Sigmoid colon (tissue), 7 donors: ENCODE results near the gene CLDN7. TPM values are rescaled to one million over a fixed set of nuclear protein-coding genes. Genes with fewer than 3 reads are reported as not detected.

Source experiments
- DNase-seq: peaks from one replicate; pipeline ENCODE4 v3.0.0-alpha.2; 2019
- H3K27ac ChIP-seq, 4 donors: fragments of 200-600 bp; sonication (generic); one replicate each; pipeline ENCODE4 v1.5.1; 2016 to 2019; ENCODE audit warnings: mild to moderate bottlenecking in 1 of 4
- H3K27me3 ChIP-seq, 3 donors: fragments of 200-600 bp; sonication (generic); one replicate each; pipeline ENCODE4 v1.5.1; 2019; ENCODE audit warnings: mild to moderate bottlenecking in 1 of 3
- H3K36me3 ChIP-seq, 4 donors: fragments of 200-600 bp; sonication (generic); one replicate each; pipeline ENCODE4 v1.5.1; 2016 to 2019
- H3K4me1 ChIP-seq, 4 donors: fragments of 200-600 bp; sonication (generic); one replicate each; pipeline ENCODE4 v1.5.1; 2017 to 2019
- H3K4me3 ChIP-seq, 4 donors: fragments of 200-600 bp; sonication (generic); one replicate each; pipeline ENCODE4 v1.5.1; 2017 to 2019; ENCODE audit warnings: mild to moderate bottlenecking in 2 of 4, moderate library complexity in 1 of 4
- H3K9me3 ChIP-seq, 4 donors: fragments of 200-600 bp in 3 of 4; sonication (generic) in 3 of 4; one replicate each; pipeline versions ENCODE4 v1.5.1 to v1.6.1; 2013 to 2019
- CTCF ChIP-seq, 4 experiments: fragments of 450-650 bp in 3 of 4; fragments of 200-600 bp in 1 of 4; IDR thresholded peaks; one replicate each; pipeline ENCODE4 v1.5.1; 2016 to 2019; ENCODE audit warnings: antibody characterized with exemption in 4 of 4, mild to moderate bottlenecking in 3 of 4, moderate library complexity in 2 of 4
- EP300 ChIP-seq, 4 donors: sonication (generic); formaldehyde crosslinking; IDR thresholded peaks; one replicate each; pipeline ENCODE4 v1.6.1; 2017; ENCODE audit warnings: antibody characterized with exemption in 4 of 4
- POLR2A ChIP-seq, 2 donors: fragments of 450-650 bp; IDR thresholded peaks; one replicate each; pipeline ENCODE4 v1.6.1; 2016; ENCODE audit warnings: antibody characterized with exemption in 2 of 2, mild to moderate bottlenecking in 2 of 2, moderate library complexity in 2 of 2
- POLR2AphosphoS5 ChIP-seq, 4 donors: sonication (generic); formaldehyde crosslinking; IDR thresholded peaks; one replicate each; pipeline ENCODE4 v1.6.1; 2017; ENCODE audit warnings: antibody characterized with exemption in 4 of 4
- WGBS, 2 donors: extraction: QIAGEN DNeasy Blood & Tissue Kit; methylation state at CpG; one replicate each; pipeline ENCODE4 v1.1.7; 2013; 5-methylcytosine and 5-hydroxymethylcytosine counted together
- intact Hi-C: fragments of 100-400 bp; cut with DNase I; formaldehyde crosslinking; loops from one replicate; pipeline ENCODE4 v1.15.1; 2023
- polyA plus RNA-seq, 3 donors: library from polyadenylated mRNA; stranded (reverse); fragments of 200-250 nt; gene quantifications; one replicate each; pipeline ENCODE4 v1.2.3, GENCODE V29; 2013
- total RNA-seq, 4 donors: library from RNA; depleted of rRNA; stranded (reverse); fragments of >200 nt; gene quantifications; one replicate each; pipeline ENCODE4 v1.1.0, GENCODE V29; 2016
- donor health status: healthy with polysubstance abuse.
- donor health status: Bipolar disorder and iron deficiency.
- donor health status: healthy.

CLDN7 gene
- total and polyA plus RNA-seq, 7 donors, result 1.1 to 963 (median 91.7) TPM; not detected in 1

DNA sequence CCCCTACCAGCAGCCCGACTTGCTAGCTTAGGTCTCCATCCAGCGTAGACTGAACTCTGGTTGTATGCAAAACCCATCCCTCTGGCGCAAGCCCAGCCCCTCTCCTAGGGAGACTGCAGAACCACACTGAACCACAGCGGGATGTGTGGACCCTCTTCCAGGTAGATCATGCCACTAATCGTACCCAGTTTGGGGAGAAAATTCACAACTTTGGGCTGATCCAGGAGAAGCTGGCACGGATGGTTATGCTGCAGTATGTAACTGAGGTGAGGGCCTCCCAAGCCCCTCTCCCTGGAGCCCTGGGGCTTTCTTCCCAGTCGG lies 39.3 kb downstream of the CLDN7 start:
- Histone ChIP-seq H3K4me1 (peaks cover 0 to 36% (median 29%) of the 10 kb centered on the region in 4 donors), H3K27ac (peak overlapping the region in 1 of 4 donors; percentile 23), H3K36me3 (peaks cover 28 to 62% (median 46%) of the 10 kb centered on the region in 4 donors), H3K9me3 (no peaks in the 10 kb centered on the region), H3K4me3 (no peak overlapping the region), H3K27me3 (no peaks in the 10 kb centered on the region)
- intact Hi-C loops, result no loop called here
- WGBS, 2 donors, result 73 to 85% methylated on average over 7 of the region's 7 CpGs
- TF ChIP-seq POLR2A (IDR thresholded peaks at IDR 0.05) (no peak), CTCF (IDR thresholded peaks at IDR 0.05) (no peak), POLR2AphosphoS5 (IDR thresholded peaks at IDR 0.05) (no peak), EP300 (IDR thresholded peaks at IDR 0.05) (no peak)
- DNase-seq, result peak; percentile 66

DNA sequence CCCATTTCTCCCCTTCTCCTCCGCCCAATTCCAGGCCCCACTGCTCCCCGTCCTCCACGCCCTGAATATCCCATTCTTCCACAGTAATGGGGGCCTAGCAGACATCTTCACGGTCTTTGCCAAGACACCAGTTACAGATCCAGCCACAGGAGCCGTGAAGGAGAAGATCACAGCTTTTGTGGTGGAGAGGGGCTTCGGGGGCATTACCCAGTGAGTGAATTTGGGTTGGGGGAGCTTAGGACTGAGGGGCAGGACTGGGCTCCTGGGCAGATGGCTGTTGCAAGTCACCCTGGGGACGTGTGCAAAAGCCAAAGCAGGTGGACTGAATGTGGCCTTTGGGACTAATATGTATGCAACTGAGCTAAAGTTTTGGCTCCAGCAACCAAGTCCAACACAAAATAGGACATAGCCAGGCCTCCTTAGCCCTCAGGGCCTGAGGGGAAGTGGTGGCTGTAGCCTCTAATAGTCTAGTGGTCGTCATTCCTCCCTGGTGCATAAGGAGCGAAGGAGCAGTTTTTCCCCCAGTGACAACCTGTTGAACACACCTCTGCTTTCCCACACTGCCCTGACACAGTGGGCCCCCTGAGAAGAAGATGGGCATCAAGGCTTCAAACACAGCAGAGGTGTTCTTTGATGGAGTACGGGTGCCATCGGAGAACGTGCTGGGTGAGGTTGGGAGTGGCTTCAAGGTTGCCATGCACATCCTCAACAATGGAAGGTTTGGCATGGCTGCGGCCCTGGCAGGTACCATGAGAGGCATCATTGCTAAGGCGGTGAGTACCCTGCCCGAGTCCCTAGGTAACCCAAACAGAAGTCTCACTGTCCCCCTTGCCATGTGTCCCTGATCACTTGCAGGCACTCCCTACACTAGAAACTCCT lies 39.9 kb downstream of the CLDN7 start:
- H3K27ac ChIP-seq, result peak overlapping the region in 2 of 4 donors; percentile 35 to 98
- no peaks in the 10 kb centered on the region for H3K27me3 ChIP-seq
- no peak for DNase-seq
- 75 to 86% methylated on average over 15 of the region's 15 CpGs for WGBS, 2 donors
- no peaks in the 10 kb centered on the region for H3K9me3 ChIP-seq
- TF ChIP-seq POLR2AphosphoS5 (IDR thresholded peaks at IDR 0.05), result no peak
- no peak for TF ChIP-seq POLR2A (IDR thresholded peaks at IDR 0.05)
- no peak for TF ChIP-seq CTCF (IDR thresholded peaks at IDR 0.05)
- no peak for TF ChIP-seq EP300 (IDR thresholded peaks at IDR 0.05)
- intact Hi-C loops, result no loop called here
- peaks cover 0 to 41% (median 33%) of the 10 kb centered on the region in 4 donors for H3K4me1 ChIP-seq
- H3K36me3 ChIP-seq, result peaks cover 28 to 56% (median 42%) of the 10 kb centered on the region in 4 donors
- no peak overlapping the region for H3K4me3 ChIP-seq

- Histone ChIP-seq H3K27me3 (no peaks in the 10 kb centered on the region), H3K4me1 (peaks cover 0 to 48% (median 39%) of the 10 kb centered on the region in 4 donors), H3K36me3 (peaks cover 20 to 48% (median 34%) of the 10 kb centered on the region in 4 donors), H3K4me3 (no peak overlapping the region), H3K27ac (peak overlapping the region; percentile 90 to 99 (median 98)), H3K9me3 (no peaks in the 10 kb centered on the region)
- peak; percentile 63 for DNase-seq
- 68 to 77% methylated on average over 10 of the region's 10 CpGs for WGBS, 2 donors
- TF ChIP-seq POLR2A (IDR thresholded peaks at IDR 0.05) (no peak), CTCF (IDR thresholded peaks at IDR 0.05) (no peak), EP300 (IDR thresholded peaks at IDR 0.05) (no peak), POLR2AphosphoS5 (IDR thresholded peaks at IDR 0.05) (no peak)
- intact Hi-C loops, result no loop called here
These were observed 40.8 kb downstream of the CLDN7 start for GRCh38 chr17:7221278-7222092.

- peaks cover 0 to 56% (median 46%) of the 10 kb centered on the region in 4 donors for H3K4me1 ChIP-seq
- 6 to 32% methylated on average over 11 of the region's 11 CpGs for WGBS, 2 donors
These were observed 41.5 kb downstream of the CLDN7 start for GRCh38 chr17:7220593-7221277.

More at GRCh38 chr17:7220593-7221277, 41.5 kb downstream of the CLDN7 start:
- Histone ChIP-seq H3K9me3 (no peaks in the 10 kb centered on the region), H3K27ac (peak overlapping the region; percentile 90 to 99 (median 98)), H3K27me3 (no peaks in the 10 kb centered on the region), H3K36me3 (peaks cover 15 to 40% (median 30%) of the 10 kb centered on the region in 4 donors), H3K4me3 (peak overlapping the region; percentile 73 to 98 (median 90))
- peak; percentile 86 for DNase-seq
- TF ChIP-seq POLR2AphosphoS5 (IDR thresholded peaks at IDR 0.05), result no peak
- TF ChIP-seq POLR2A (IDR thresholded peaks at IDR 0.05), result no peak
- TF ChIP-seq CTCF (IDR thresholded peaks at IDR 0.05), result no peak
- no peak for TF ChIP-seq EP300 (IDR thresholded peaks at IDR 0.05)
- intact Hi-C loops, result no loop called here
